ENCODE results near the gene ILRUN. TPM values are rescaled to one million over a fixed set of nuclear protein-coding genes. Genes with fewer than 3 reads are reported as not detected.

The ILRUN gene
- total and polyA plus RNA-seq, 9 of the 15 experiments (the other 6 are each of a cell fraction or from before 2014, with no cell fraction given): 24.9 to 78.9 (median 53.4) TPM

GRCh38 chr6:34664256-34664971 lies 32.2 kb downstream of the ILRUN start:
- H3K27ac ChIP-seq (ENCODE audit: extremely low read depth, low read depth, low read length): peak overlapping the region; percentile 89
- peak overlapping the region; percentile 64 for H3K4me2 ChIP-seq (ENCODE audit: insufficient read depth, low read length)
- DNase-seq (ENCODE audit: extremely low read depth in 1 of 4, low spot score in 3 of 4) (peak in 2 of 4 experiments; percentile 72 to 86), FAIRE-seq (peak; percentile 85), ATAC-seq (peak; percentile 55)
- H3K79me2 ChIP-seq (ENCODE audit: control insufficient read depth, insufficient read depth, low read length): peaks cover 96% of the 10 kb centered on the region
- POLR2A ChIA-PET: interaction anchor here (0.6 to 3.3 kb wide), 14 partner anchors 8 to 316 kb away, joined by 3 to 15 read pairs (median 3); partner anchors contain the start of genes SNRPC and TAF11
- peak overlapping the region; percentile 52 for H2AFZ ChIP-seq (ENCODE audit: low read depth, low read length)
- H3K36me3 ChIP-seq (ENCODE audit: control insufficient read depth, insufficient read depth, low read length): peaks cover 6% of the 10 kb centered on the region; the same call in 2 of the 3 replicates
- in situ Hi-C loops (cut with MboI) (no loop called here), intact Hi-C loops (cut with micrococcal nuclease) (loop anchor here (10.0 kb wide), 1 partner anchor 90 kb away; the partner anchor contains the start of gene SNRPC)
- WGBS (ENCODE audit: insufficient coverage, low coverage, missing lambda C conversion rate): 3% methylated on average over 4 of the region's 4 CpGs
- H3K9me1 ChIP-seq (ENCODE audit: control insufficient read depth, insufficient read depth, low read length): no peaks in the 10 kb centered on the region
- H3K9me3 ChIP-seq (replicated peaks; ENCODE audit: control insufficient read depth, insufficient read depth, low read depth, low read length): no peaks in the 10 kb centered on the region
- H3K9ac ChIP-seq (ENCODE audit: insufficient read depth in 1 of 2, low read depth in 2 of 2, low read length in 2 of 2): peak overlapping the region; percentile 68 to 80; a peak in 3 of 4 replicates
- BruUV-seq (replicated peaks): no TSS peak
- H3K4me3 ChIP-seq: no peak overlapping the region
- H4K20me1 ChIP-seq (replicated peaks; ENCODE audit: control insufficient read depth, insufficient read depth, low read length): no peaks in the 10 kb centered on the region
- CTCF ChIA-PET (ENCODE audit: low intra/inter-chr PET ratio): interaction anchor here (0.6 kb wide), 1 partner anchor 129 kb away, joined by 4 read pairs; no protein-coding TSS in a partner anchor
- H3K27me3 ChIP-seq (ENCODE audit: control insufficient read depth in 2 of 2, insufficient read depth in 2 of 2, low read length in 2 of 2): no peaks in the 10 kb centered on the region
- H3K4me1 ChIP-seq (replicated peaks in 1 of 2; ENCODE audit: control insufficient read depth in 2 of 2, insufficient read depth in 2 of 2, low read length in 2 of 2): peaks cover 38 to 68% of the 10 kb centered on the region in 2 experiments
- TF ChIP-seq LCOR (CRISPR knock-in tag; IDR thresholded peaks at IDR 0.05) (0 out of 2 replicates have a peak, but pooled peaks have one; percentile 66), KDM2B (CRISPR knock-in tag; IDR thresholded peaks at IDR 0.05) (0 out of 2 replicates have a peak, but pooled peaks have one; percentile 38), ADNP (tag; IDR thresholded peaks at IDR 0.05) (no peak), ASH1L (IDR thresholded peaks at IDR 0.05; ENCODE audit: borderline replicate concordance, low read depth, partially characterized antibody) (no peak), XRCC4 (IDR thresholded peaks at IDR 0.05; ENCODE audit: extremely low read depth, insufficient read depth, insufficient read length) (no peak), SNIP1 (IDR thresholded peaks at IDR 0.05; ENCODE audit: low read depth) (no peak), HNRNPUL1 (IDR thresholded peaks at IDR 0.05; ENCODE audit: low read length) (no peak), KLF13 (tag; IDR thresholded peaks at IDR 0.05; ENCODE audit: borderline replicate concordance, low read depth) (peak; percentile 5; the same call in 1 of the 2 replicates), EWSR1 (IDR thresholded peaks at IDR 0.05; ENCODE audit: borderline replicate concordance, low read depth, partially characterized antibody) (no peak), RFX7 (CRISPR knock-in tag; IDR thresholded peaks at IDR 0.05) (no peak)
- TF ChIP-seq, protein P1, sequence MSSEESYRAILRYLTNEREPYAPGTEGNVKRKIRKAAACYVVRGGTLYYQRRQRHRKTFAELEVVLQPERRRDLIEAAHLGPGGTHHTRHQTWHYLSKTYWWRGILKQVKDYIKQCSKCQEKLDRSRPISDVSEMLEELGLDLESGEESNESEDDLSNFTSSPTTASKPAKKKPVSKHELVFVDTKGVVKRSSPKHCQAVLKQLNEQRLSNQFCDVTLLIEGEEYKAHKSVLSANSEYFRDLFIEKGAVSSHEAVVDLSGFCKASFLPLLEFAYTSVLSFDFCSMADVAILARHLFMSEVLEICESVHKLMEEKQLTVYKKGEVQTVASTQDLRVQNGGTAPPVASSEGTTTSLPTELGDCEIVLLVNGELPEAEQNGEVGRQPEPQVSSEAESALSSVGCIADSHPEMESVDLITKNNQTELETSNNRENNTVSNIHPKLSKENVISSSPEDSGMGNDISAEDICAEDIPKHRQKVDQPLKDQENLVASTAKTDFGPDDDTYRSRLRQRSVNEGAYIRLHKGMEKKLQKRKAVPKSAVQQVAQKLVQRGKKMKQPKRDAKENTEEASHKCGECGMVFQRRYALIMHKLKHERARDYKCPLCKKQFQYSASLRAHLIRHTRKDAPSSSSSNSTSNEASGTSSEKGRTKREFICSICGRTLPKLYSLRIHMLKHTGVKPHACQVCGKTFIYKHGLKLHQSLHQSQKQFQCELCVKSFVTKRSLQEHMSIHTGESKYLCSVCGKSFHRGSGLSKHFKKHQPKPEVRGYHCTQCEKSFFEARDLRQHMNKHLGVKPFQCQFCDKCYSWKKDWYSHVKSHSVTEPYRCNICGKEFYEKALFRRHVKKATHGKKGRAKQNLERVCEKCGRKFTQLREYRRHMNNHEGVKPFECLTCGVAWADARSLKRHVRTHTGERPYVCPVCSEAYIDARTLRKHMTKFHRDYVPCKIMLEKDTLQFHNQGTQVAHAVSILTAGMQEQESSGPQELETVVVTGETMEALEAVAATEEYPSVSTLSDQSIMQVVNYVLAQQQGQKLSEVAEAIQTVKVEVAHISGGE (CRISPR knock-in tag; IDR thresholded peaks at IDR 0.05): peak in 1 of 3 experiments; percentile 44; a peak in 1 of 6 replicates
- TF ChIP-seq, protein P2, sequence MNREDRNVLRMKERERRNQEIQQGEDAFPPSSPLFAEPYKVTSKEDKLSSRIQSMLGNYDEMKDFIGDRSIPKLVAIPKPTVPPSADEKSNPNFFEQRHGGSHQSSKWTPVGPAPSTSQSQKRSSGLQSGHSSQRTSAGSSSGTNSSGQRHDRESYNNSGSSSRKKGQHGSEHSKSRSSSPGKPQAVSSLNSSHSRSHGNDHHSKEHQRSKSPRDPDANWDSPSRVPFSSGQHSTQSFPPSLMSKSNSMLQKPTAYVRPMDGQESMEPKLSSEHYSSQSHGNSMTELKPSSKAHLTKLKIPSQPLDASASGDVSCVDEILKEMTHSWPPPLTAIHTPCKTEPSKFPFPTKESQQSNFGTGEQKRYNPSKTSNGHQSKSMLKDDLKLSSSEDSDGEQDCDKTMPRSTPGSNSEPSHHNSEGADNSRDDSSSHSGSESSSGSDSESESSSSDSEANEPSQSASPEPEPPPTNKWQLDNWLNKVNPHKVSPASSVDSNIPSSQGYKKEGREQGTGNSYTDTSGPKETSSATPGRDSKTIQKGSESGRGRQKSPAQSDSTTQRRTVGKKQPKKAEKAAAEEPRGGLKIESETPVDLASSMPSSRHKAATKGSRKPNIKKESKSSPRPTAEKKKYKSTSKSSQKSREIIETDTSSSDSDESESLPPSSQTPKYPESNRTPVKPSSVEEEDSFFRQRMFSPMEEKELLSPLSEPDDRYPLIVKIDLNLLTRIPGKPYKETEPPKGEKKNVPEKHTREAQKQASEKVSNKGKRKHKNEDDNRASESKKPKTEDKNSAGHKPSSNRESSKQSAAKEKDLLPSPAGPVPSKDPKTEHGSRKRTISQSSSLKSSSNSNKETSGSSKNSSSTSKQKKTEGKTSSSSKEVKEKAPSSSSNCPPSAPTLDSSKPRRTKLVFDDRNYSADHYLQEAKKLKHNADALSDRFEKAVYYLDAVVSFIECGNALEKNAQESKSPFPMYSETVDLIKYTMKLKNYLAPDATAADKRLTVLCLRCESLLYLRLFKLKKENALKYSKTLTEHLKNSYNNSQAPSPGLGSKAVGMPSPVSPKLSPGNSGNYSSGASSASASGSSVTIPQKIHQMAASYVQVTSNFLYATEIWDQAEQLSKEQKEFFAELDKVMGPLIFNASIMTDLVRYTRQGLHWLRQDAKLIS (CRISPR knock-in tag; IDR thresholded peaks at IDR 0.05): peak; percentile 76; the same call in 1 of the 2 replicates

All from K562 (cell line).